ENCODE measurements around the gene MYO3B.
A peak's percentile ranks its signal among the peaks of the same experiment; 100 is the strongest.
"Not testable (repeated sequence)": the region's sequence is repeated elsewhere in the genome, so short reads cannot be mapped to it uniquely, and the experiment has no call there.

MYO3B gene

GRCh38 chr2:170255971-170256370, 78.0 kb downstream of the MYO3B start:
- DNase-seq (ENCODE audit: low read depth) = peak; percentile 55
- no peak overlapping the region for H3K4me3 ChIP-seq (replicated peaks; ENCODE audit: low read depth, low read length)
- no peak for TF ChIP-seq CTCF (IDR thresholded peaks at IDR 0.05; ENCODE audit: low read length, missing control alignments)

- H3K4me3 ChIP-seq (replicated peaks; ENCODE audit: low read depth, low read length) = no peak overlapping the region
- TF ChIP-seq CTCF (IDR thresholded peaks at IDR 0.05; ENCODE audit: low read length, missing control alignments) = no peak
- no peak for DNase-seq (ENCODE audit: low read depth)
These were observed 80.4 kb downstream of the MYO3B start for GRCh38 chr2:170258382-170258781.

DNA sequence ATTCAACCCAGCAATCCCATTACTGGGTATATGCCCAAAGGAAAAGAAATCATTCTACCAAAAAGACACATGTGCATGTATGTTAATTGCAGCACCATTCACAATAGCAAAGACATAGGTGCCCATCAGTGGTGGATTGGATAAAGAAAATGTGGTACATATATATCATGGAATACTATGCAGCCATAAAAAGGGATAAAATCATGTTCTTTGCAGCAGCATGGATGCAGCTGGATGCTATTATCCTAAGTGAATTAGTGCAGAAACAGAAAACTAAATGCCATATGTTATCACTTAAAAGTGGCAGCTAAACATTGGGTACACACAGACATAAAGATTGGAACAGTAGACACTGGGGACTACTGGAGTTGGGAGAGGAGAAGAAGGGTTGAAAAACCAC, 82.2 kb downstream of the MYO3B start:
- H3K4me3 ChIP-seq (replicated peaks; ENCODE audit: low read depth, low read length) = no peak overlapping the region
- no peak for DNase-seq (ENCODE audit: low read depth)
- no peak for TF ChIP-seq CTCF (IDR thresholded peaks at IDR 0.05; ENCODE audit: low read length, missing control alignments)

DNA sequence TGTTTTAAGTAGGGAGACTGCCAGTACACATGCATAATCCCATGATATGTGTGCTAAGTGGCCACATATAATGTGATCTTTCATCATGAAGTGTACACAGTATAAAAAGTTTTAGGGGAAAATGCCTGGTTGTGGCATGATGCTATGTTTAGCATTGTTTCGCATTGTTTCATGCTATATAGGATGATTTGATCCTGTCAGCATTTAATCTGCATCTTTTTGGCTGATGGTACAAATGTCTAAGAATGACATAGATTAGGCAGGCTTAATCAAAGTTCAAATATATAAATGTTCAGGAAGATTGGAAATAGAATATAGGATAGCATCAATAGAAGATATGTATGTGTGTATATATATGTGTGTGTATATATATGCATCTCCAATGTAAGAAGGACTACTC, 83.6 kb downstream of the MYO3B start:
- no peak for TF ChIP-seq CTCF (IDR thresholded peaks at IDR 0.05; ENCODE audit: low read length, missing control alignments)

DNA sequence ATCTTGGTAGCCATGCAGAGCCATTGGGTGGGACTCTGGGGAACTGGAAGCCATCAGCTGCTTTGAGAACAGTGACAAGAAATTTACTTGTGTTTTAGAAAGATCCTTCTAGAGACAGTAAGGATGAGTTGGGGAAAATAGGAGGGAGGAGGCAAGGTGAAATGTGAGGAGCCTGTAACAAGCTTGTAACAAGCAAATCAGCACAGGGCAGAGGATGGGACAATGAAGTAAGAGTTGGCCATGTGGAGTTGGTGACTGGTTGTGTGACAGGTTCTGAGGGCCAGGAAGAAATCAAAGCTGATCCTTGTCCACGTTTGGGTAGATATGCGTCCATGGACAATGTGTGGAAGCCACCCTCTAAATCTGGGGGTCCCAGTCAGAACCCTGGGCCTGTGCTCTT, 84.4 kb downstream of the MYO3B start:
- no peak for TF ChIP-seq CTCF (IDR thresholded peaks at IDR 0.05; ENCODE audit: low read length, missing control alignments)
- no peak for DNase-seq (ENCODE audit: low read depth)
- H3K4me3 ChIP-seq (replicated peaks; ENCODE audit: low read depth, low read length) = no peak overlapping the region

More for the DNA sequence above, 83.6 kb downstream of the MYO3B start:
- DNase-seq (ENCODE audit: low read depth) = no peak
- no peak overlapping the region for H3K4me3 ChIP-seq (replicated peaks; ENCODE audit: low read depth, low read length)

- no peak for TF ChIP-seq CTCF (IDR thresholded peaks at IDR 0.05; ENCODE audit: low read length, missing control alignments)
- no peak for DNase-seq (ENCODE audit: low read depth)
- no peak overlapping the region for H3K4me3 ChIP-seq (replicated peaks; ENCODE audit: low read depth, low read length)
These were observed 84.9 kb downstream of the MYO3B start for GRCh38 chr2:170262806-170263205.

GRCh38 chr2:170263728-170264521, 86.0 kb downstream of the MYO3B start:
- H3K4me3 ChIP-seq (replicated peaks; ENCODE audit: low read depth, low read length); DNase-seq (ENCODE audit: low read depth): not testable (repeated sequence)
